Activated effector memory CD4-positive, alpha-beta T cell treated with anti-CD3 and anti-CD28 coated beads, Interleukin-2, amount 50 U/mL, for 16 hours (primary cell): ENCODE results near the gene AURKA.
"Not testable (repeated sequence)": the region's sequence is repeated elsewhere in the genome, so short reads cannot be mapped to it uniquely, and the experiment has no call there.

Source experiments
- DNase-seq: peaks from one replicate; pipeline ENCODE4 v3.0.0-alpha.2; 2020

Gene AURKA

GRCh38 chr20:56420940-56421688, 29.1 kb upstream of the AURKA start:
- DNase-seq = peak; percentile 45

DNA sequence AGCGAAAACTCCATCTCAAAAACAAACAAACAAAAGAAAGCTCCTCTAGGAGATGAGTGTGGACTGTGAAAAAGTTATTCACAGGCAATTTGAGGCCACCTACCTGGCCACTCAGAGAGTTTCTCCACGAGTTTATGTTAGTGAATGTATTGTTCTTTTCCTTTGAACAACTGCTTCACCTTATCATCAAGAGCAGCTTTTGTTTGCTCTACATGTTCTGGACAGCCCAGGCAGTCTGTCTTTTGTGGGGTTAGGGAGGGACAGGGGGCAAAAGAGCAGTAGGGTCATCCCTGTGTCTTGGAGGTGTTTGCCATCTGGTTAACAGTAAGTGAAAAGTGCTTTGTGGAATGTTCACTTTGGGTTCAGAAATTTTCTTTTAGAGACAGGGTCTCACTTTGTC, 28.0 kb upstream of the AURKA start:
- DNase-seq = peak; percentile 14

DNA sequence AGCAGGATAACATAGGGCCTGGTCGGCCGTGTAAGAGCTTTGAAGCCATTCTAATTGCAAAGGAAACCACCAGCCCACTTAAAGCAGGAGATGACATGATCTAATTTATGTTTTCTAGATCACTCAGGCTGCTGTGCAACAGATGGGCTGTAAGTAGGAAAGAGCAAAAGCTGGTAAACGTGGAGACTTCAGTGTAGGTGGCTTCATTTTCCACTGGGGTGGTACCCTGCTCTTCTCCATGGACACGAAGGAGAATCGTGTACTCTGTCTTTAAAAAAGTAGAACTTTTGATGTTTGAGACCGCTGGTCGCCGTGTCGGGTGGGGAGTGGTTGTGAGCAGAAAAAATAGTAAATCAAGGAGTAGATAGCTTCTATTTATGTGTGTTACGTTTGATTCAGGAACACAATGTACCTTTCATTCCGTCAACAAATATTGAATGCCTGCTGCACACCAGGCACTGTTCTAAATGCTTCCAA, 26.4 kb upstream of the AURKA start:
- DNase-seq = peak; percentile 63

- no peak for DNase-seq
These were observed 25.9 kb upstream of the AURKA start for GRCh38 chr20:56417911-56418310.

- DNase-seq = peak; percentile 48
These were observed 25.4 kb upstream of the AURKA start for GRCh38 chr20:56417402-56417801.

- DNase-seq = peak; percentile 86
These were observed 23.1 kb upstream of the AURKA start for GRCh38 chr20:56414842-56415765.

DNA sequence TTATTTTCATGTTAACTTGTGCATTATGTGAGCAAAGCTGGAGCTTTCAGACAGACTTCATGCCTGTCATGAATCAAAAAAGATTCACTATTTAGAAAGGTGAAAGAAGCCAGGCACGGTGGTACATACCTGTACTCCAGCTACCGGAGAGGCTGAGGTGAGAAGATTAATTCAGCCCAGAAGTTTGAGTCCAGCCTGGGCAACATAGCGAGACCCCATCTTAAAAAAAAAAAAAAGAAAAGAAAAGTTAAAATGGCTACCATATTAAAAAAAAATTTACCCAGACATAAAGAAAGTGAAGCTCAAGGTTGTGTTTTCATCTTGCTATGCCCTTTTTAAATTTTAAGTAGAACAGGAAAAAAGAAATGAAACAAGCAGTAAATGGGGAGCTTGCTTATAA, 20.9 kb upstream of the AURKA start:
- no peak for DNase-seq

DNA sequence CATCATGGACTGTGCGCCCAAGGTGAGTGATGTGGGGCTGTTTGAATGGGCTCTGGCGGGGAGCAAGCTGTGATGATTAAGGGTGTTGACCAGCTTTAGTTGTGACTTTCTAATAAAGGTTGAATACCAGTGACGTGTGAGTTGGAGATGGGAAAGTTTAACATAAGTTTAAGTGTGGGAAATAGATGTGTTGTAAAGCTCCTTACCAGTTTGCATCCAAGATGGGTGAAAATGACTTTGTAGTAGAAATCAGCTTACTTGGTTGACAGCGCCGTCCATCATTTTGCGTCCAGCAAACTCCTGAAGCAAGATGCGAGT, 20.4 kb upstream of the AURKA start:
- DNase-seq = no peak

DNA sequence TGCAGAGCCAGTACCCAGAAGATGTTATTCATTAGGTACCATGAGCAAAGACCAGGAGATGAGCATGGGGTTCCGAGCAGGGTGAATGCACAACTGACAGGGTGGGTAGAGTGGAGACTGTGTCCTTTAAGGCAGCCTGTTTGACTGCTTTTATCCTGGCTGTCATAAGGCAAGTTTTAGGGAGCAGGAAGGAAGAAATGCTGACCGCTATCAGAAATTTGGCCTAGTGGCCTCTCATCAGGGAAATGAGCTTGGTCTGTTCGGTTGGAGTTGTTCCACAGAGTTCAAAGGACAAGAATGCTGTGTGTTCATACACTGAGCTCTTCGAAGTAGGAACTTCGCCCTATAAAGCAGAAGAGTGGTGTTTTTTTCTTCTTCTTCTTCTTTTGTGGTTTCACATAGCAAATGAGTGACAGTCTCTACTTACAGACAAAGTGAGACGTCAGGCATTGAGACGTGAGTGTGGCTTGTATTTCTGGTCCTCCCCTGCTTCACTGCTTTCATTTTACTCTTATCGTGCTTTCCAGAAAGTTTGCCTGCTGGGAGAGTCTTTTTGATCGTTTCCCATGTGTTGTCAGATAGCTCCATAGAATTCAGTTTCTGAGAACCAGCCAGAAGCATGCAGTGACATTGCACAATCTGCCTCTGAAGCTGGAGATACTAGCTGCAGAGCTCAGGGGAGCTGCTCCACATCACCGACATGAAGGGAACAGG, 19.9 kb upstream of the AURKA start, which contains the start of gene CASS4:
Gene CASS4, plus strand, starts transcription at position 502 of the 714 bp plus-strand sequence. Its CDS starts 199 bp downstream, at position 701.
- peak; percentile 74 for DNase-seq

GRCh38 chr20:56411287-56411686, 19.3 kb upstream of the AURKA start:
- not testable (repeated sequence) for DNase-seq

GRCh38 chr20:56409956-56410355, 17.9 kb upstream of the AURKA start:
- DNase-seq = no peak

GRCh38 chr20:56409521-56409920, 17.5 kb upstream of the AURKA start:
- no peak for DNase-seq

- no peak for DNase-seq
These were observed 14.9 kb upstream of the AURKA start for GRCh38 chr20:56406910-56407309.

DNA sequence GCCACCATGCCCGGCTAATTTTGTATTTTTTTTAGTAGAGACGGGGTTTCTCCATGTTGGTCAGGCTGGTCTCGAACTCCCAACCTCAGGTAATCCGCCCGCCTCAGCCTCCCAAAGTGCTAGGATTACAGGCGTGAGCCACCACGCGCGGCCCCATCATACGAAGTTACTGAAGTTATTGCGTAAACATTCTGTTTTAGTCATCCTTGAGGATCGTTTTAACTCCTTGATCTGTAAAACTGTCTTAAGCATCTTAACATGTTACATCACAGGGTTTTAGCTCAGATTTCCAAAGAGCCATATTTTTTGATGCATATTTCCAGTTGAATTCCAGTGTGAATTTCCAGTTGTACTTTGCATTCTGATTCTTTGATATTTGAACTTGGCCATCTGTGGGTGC, 13.3 kb upstream of the AURKA start:
- not testable (repeated sequence) for DNase-seq

GRCh38 chr20:56403465-56403864, 11.4 kb upstream of the AURKA start:
- no peak for DNase-seq

- peak; percentile 80 for DNase-seq
These were observed 8.1 kb upstream of the AURKA start for GRCh38 chr20:56400001-56400640.

DNA sequence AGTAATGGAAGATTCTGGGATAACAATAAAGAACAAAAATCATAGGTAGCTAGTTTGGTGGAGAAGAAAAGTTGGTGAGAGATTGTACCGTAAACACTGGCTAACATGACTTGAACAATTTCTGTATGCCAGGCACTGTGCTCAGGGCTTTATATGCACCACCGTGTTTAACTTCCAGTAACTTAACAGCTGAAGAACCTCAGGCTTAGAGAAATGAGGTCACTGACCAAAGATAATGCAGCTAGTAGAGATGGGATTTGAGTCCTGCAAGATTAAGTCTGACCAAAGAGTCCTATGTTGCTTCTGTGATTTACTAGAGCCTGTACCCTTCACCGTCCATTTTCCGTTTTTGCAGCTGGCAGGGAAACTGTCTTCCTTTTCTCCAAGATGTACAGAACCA, 3.2 kb upstream of the AURKA start:
- no peak for DNase-seq

- DNase-seq = no peak
These were observed 1.6 kb upstream of the AURKA start for GRCh38 chr20:56393653-56394052.

DNA sequence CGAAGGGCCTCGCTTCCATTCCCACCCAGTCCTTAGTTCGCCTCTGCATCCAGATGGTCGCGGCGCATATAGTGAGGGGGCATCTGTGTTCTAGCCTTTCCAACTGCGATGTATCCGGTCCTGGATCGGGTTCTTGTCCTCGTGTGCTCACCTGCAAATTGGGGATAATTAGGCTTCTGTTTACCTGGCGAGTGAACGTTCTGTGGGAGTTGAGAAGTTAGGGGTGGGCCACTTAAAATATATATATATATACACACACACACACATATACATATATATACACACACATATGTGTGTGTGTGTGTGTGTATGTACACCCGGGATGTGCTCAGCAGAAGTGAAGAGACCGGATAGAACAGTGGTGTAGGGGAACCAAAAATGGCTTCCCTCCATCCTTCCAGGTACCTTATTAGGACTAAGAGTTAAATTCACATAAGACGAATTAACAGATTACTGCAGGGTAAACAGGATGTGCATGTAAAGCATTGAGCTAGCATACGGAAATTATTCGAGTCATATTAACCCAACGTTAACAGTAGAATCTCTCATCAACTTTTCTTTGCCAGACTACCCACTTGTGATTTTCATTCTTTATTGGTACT, 967 bp upstream of the AURKA start:
- no peak for DNase-seq

GRCh38 chr20:56391596-56392131, 351 bp downstream of the AURKA start:
- DNase-seq = no peak

DNA sequence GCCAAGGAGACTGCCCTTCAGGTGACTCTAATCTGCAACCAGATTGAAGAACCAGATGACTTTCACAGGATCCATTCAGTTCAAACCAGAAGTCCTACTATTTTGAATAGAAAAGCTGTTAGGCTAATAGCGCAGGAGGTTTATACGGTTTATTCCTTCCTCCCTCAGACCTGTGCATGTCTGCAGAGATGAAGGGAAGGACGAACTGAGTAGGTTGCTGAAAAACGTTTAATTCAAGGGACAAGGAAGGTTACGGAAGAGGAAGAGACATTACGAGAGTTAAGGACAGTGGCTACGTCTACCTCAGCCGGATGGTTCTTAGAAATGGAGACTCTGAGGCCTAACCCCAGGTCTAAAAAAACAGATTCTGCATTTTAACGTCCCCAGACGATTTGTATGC, 978 bp downstream of the AURKA start:
- no peak for DNase-seq

GRCh38 chr20:56390396-56390795, 1.6 kb downstream of the AURKA start:
- DNase-seq = not testable (repeated sequence)
